Upper lobe of left lung (tissue), 4 donors: Measurements from ENCODE around the gene NCBP3.

ENCODE experiments used
- POLR2A ChIP-seq, 4 donors: fragments of 450-650 bp; IDR thresholded peaks; one replicate each; pipeline ENCODE4 v1.5.1; 2016 to 2017; ENCODE audit warnings: antibody characterized with exemption in 4 of 4, mild to moderate bottlenecking in 2 of 4
- POLR2AphosphoS5 ChIP-seq, 2 donors: sonication (generic); formaldehyde crosslinking; IDR thresholded peaks; one replicate each; pipeline ENCODE4 v1.5.1; 2017; ENCODE audit warnings: antibody characterized with exemption in 2 of 2
- TF ChIP-seq, protein P1 (sequence below), 6 experiments: fragments of 450-650 bp in 4 of 6; fragments of 200-600 bp in 2 of 6; sonication (generic) in 2 of 6; IDR thresholded peaks; one replicate each; pipeline ENCODE4 v1.5.1; 2016 to 2019; ENCODE audit warnings: antibody characterized with exemption in 6 of 6

DNA sequence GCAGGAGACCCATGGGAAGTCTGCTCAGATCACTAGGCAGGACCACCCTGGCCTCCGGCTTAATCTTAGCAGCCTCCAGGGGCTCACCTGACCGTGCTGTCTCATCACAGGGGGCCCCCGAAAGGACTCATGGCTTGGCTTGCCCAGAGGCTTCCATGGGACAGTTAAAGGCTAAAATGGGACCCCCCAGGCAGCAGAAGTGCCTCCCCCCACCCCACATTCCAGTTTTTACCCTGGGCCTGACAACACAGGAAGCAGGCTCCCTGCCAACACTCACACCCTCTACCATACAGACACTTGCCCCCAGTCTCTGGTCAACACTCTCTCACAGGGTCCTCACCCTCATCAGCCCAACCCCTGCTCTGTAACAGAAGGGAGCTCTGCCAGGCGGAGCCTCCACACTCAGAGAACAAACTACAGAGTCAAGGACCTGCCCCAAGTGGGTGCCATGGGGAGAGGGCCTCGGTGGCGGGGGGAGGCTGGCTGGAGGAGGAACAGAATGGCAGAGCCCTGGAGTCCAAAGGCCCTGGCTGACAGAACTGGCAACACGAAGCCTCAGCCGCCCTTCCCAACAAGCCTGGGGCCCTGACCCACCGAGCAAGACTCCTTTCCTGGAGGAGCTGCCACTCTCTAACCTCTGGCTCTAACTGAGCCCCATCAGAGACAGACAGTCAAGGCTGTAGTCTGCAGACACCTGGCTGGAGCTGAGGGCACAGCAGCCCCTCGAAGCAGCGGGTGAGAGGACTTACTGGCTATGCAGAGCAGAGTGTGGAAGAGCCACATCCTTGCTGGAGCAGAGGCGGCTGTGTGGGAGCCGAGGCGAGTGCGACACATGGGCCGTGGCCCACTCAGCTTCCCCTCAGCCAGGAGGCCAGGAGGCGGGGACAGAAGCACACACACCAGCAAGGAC is 45.4 kb downstream of the NCBP3 start, which contains the start of gene ITGAE:
- TF ChIP-seq POLR2A (IDR thresholded peaks at IDR 0.05) (peak in 1 of 4 donors; percentile 17), POLR2AphosphoS5 (IDR thresholded peaks at IDR 0.05) (no peak)
- TF ChIP-seq, protein P1, sequence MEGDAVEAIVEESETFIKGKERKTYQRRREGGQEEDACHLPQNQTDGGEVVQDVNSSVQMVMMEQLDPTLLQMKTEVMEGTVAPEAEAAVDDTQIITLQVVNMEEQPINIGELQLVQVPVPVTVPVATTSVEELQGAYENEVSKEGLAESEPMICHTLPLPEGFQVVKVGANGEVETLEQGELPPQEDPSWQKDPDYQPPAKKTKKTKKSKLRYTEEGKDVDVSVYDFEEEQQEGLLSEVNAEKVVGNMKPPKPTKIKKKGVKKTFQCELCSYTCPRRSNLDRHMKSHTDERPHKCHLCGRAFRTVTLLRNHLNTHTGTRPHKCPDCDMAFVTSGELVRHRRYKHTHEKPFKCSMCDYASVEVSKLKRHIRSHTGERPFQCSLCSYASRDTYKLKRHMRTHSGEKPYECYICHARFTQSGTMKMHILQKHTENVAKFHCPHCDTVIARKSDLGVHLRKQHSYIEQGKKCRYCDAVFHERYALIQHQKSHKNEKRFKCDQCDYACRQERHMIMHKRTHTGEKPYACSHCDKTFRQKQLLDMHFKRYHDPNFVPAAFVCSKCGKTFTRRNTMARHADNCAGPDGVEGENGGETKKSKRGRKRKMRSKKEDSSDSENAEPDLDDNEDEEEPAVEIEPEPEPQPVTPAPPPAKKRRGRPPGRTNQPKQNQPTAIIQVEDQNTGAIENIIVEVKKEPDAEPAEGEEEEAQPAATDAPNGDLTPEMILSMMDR (IDR thresholded peaks at IDR 0.05): no peak
